ENCODE results near the gene PHLPP1. TPM values are rescaled to one million over a fixed set of nuclear protein-coding genes. Genes with fewer than 3 reads are reported as not detected.

The PHLPP1 gene
- total and polyA plus RNA-seq, 2 experiments from 2014 or later = 15.7 to 73.6 TPM

DNA sequence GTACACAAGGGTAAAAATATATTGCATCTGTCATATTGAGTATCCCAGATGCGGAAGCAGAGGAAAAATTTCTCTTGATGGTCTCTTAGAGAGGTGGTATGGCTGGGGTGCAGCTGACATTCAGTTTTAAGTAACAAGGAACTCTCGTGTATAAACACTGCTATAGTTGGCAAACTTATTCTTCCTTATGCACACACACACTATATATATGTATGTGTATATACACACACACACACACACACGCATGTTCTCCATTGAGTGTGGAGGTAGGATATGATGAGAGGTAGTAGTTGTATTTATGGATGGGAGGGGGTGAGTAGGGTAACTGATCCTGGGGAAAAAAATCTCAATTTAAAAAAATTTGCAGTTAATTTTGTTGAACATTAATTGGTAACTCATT lies 10.6 kb downstream of the PHLPP1 start:
- no peaks in the 10 kb centered on the region for H3K36me3 ChIP-seq (ENCODE audit: insufficient read depth)
- H3K4me1 ChIP-seq (ENCODE audit: insufficient read depth) = peaks cover 50% of the 10 kb centered on the region
- H3K4me3 ChIP-seq = no peak overlapping the region
- ATAC-seq = no peak
- H3K9me2 ChIP-seq (ENCODE audit: insufficient read depth) = no peaks in the 10 kb centered on the region
- Mint-ChIP-seq H3K9me3 (no peaks in the 10 kb centered on the region), H3K27ac (peak overlapping the region; percentile 31), H3K27me3 (ENCODE audit: insufficient read depth, low read depth, poor library complexity) (peaks cover 9% of the 10 kb centered on the region), H3K4me1 (peaks cover 62% of the 10 kb centered on the region), H3K36me3 (ENCODE audit: low read depth) (peaks cover 22% of the 10 kb centered on the region), H3K4me3 (no peak overlapping the region)
- DNase-seq (ENCODE audit: low spot score) = no peak
- no peak overlapping the region for H2AFZ ChIP-seq
- H3K79me2 ChIP-seq (replicated peaks; ENCODE audit: insufficient read depth) = peaks cover 100% of the 10 kb centered on the region
- H3K27ac ChIP-seq (ENCODE audit: low read depth) = no peak overlapping the region
- H3K27me3 ChIP-seq (ENCODE audit: insufficient read depth) = no peaks in the 10 kb centered on the region
- H4K20me1 ChIP-seq (replicated peaks; ENCODE audit: insufficient read depth) = peaks cover 51% of the 10 kb centered on the region
- no peaks in the 10 kb centered on the region for H3F3A ChIP-seq (replicated peaks; ENCODE audit: low read depth)
- no peak overlapping the region for H3K4me2 ChIP-seq
- TF ChIP-seq ZNF114 (CRISPR knock-in tag; IDR thresholded peaks at IDR 0.05) (no peak), EZH2phosphoT487 (IDR thresholded peaks at IDR 0.05; ENCODE audit: unreplicated experiment) (no peak), JUNB (IDR thresholded peaks at IDR 0.05; ENCODE audit: unreplicated experiment) (no peak), ZNF331 (CRISPR knock-in tag; IDR thresholded peaks at IDR 0.05; ENCODE audit: low read depth) (no peak), CREB1 (CRISPR knock-in tag; IDR thresholded peaks at IDR 0.05; ENCODE audit: low read depth) (no peak), STAT1 (IDR thresholded peaks at IDR 0.05; ENCODE audit: unreplicated experiment) (no peak), NANOG (IDR thresholded peaks at IDR 0.05; ENCODE audit: borderline replicate concordance) (no peak), POLR2AphosphoS5 (IDR thresholded peaks at IDR 0.05; ENCODE audit: low read depth) (no peak), EZH2 (IDR thresholded peaks at IDR 0.05; ENCODE audit: low read depth, unreplicated experiment) (no peak)
- TF ChIP-seq, protein P1, sequence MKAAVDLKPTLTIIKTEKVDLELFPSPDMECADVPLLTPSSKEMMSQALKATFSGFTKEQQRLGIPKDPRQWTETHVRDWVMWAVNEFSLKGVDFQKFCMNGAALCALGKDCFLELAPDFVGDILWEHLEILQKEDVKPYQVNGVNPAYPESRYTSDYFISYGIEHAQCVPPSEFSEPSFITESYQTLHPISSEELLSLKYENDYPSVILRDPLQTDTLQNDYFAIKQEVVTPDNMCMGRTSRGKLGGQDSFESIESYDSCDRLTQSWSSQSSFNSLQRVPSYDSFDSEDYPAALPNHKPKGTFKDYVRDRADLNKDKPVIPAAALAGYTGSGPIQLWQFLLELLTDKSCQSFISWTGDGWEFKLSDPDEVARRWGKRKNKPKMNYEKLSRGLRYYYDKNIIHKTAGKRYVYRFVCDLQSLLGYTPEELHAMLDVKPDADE (IDR thresholded peaks at IDR 0.05) = no peak
- TF ChIP-seq, protein P2, sequence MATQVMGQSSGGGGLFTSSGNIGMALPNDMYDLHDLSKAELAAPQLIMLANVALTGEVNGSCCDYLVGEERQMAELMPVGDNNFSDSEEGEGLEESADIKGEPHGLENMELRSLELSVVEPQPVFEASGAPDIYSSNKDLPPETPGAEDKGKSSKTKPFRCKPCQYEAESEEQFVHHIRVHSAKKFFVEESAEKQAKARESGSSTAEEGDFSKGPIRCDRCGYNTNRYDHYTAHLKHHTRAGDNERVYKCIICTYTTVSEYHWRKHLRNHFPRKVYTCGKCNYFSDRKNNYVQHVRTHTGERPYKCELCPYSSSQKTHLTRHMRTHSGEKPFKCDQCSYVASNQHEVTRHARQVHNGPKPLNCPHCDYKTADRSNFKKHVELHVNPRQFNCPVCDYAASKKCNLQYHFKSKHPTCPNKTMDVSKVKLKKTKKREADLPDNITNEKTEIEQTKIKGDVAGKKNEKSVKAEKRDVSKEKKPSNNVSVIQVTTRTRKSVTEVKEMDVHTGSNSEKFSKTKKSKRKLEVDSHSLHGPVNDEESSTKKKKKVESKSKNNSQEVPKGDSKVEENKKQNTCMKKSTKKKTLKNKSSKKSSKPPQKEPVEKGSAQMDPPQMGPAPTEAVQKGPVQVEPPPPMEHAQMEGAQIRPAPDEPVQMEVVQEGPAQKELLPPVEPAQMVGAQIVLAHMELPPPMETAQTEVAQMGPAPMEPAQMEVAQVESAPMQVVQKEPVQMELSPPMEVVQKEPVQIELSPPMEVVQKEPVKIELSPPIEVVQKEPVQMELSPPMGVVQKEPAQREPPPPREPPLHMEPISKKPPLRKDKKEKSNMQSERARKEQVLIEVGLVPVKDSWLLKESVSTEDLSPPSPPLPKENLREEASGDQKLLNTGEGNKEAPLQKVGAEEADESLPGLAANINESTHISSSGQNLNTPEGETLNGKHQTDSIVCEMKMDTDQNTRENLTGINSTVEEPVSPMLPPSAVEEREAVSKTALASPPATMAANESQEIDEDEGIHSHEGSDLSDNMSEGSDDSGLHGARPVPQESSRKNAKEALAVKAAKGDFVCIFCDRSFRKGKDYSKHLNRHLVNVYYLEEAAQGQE (IDR thresholded peaks at IDR 0.05; ENCODE audit: unreplicated experiment) = no peak
- TF ChIP-seq, protein P3, sequence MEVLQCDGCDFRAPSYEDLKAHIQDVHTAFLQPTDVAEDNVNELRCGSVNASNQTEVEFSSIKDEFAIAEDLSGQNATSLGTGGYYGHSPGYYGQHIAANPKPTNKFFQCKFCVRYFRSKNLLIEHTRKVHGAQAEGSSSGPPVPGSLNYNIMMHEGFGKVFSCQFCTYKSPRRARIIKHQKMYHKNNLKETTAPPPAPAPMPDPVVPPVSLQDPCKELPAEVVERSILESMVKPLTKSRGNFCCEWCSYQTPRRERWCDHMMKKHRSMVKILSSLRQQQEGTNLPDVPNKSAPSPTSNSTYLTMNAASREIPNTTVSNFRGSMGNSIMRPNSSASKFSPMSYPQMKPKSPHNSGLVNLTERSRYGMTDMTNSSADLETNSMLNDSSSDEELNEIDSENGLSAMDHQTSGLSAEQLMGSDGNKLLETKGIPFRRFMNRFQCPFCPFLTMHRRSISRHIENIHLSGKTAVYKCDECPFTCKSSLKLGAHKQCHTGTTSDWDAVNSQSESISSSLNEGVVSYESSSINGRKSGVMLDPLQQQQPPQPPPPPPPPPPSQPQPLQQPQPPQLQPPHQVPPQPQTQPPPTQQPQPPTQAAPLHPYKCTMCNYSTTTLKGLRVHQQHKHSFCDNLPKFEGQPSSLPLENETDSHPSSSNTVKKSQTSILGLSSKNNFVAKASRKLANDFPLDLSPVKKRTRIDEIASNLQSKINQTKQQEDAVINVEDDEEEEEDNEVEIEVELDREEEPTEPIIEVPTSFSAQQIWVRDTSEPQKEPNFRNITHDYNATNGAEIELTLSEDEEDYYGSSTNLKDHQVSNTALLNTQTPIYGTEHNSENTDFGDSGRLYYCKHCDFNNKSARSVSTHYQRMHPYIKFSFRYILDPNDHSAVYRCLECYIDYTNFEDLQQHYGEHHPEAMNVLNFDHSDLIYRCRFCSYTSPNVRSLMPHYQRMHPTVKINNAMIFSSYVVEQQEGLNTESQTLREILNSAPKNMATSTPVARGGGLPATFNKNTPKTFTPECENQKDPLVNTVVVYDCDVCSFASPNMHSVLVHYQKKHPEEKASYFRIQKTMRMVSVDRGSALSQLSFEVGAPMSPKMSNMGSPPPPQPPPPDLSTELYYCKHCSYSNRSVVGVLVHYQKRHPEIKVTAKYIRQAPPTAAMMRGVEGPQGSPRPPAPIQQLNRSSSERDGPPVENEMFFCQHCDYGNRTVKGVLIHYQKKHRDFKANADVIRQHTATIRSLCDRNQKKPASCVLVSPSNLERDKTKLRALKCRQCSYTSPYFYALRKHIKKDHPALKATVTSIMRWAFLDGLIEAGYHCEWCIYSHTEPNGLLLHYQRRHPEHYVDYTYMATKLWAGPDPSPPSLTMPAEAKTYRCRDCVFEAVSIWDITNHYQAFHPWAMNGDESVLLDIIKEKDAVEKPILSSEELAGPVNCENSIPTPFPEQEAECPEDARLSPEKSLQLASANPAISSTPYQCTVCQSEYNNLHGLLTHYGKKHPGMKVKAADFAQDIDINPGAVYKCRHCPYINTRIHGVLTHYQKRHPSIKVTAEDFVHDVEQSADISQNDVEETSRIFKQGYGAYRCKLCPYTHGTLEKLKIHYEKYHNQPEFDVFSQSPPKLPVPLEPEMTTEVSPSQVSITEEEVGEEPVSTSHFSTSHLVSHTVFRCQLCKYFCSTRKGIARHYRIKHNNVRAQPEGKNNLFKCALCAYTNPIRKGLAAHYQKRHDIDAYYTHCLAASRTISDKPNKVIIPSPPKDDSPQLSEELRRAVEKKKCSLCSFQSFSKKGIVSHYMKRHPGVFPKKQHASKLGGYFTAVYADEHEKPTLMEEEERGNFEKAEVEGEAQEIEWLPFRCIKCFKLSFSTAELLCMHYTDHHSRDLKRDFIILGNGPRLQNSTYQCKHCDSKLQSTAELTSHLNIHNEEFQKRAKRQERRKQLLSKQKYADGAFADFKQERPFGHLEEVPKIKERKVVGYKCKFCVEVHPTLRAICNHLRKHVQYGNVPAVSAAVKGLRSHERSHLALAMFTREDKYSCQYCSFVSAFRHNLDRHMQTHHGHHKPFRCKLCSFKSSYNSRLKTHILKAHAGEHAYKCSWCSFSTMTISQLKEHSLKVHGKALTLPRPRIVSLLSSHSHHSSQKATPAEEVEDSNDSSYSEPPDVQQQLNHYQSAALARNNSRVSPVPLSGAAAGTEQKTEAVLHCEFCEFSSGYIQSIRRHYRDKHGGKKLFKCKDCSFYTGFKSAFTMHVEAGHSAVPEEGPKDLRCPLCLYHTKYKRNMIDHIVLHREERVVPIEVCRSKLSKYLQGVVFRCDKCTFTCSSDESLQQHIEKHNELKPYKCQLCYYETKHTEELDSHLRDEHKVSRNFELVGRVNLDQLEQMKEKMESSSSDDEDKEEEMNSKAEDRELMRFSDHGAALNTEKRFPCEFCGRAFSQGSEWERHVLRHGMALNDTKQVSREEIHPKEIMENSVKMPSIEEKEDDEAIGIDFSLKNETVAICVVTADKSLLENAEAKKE (CRISPR knock-in tag; IDR thresholded peaks at IDR 0.05) = no peak
- TF ChIP-seq, protein P4, sequence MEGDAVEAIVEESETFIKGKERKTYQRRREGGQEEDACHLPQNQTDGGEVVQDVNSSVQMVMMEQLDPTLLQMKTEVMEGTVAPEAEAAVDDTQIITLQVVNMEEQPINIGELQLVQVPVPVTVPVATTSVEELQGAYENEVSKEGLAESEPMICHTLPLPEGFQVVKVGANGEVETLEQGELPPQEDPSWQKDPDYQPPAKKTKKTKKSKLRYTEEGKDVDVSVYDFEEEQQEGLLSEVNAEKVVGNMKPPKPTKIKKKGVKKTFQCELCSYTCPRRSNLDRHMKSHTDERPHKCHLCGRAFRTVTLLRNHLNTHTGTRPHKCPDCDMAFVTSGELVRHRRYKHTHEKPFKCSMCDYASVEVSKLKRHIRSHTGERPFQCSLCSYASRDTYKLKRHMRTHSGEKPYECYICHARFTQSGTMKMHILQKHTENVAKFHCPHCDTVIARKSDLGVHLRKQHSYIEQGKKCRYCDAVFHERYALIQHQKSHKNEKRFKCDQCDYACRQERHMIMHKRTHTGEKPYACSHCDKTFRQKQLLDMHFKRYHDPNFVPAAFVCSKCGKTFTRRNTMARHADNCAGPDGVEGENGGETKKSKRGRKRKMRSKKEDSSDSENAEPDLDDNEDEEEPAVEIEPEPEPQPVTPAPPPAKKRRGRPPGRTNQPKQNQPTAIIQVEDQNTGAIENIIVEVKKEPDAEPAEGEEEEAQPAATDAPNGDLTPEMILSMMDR (conservative IDR thresholded peaks at IDR 0.05; ENCODE audit: low read depth in 2 of 2) = no peak
